Measurements from ENCODE around the gene PSMA6.

Gene PSMA6

DNA sequence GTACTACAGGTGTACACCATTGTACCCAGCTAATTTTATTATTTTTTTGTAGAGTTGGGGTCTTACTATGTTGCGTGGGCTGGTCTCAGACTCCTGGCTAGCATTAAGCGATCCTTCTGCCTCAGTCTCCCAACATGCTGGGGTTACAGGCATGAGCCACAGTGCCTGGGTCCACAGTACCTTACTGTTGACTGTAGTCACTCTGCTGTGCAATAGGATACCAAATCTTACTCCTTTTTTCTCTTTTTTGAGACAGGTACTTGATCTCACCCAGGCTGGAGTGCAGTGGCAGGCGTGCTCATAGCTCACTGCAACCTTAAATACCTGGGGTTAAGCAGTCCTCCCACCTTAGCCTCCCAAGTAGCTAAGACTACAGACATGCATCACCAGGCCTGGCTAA is 25.6 kb downstream of the PSMA6 start:
- FAIRE-seq (no peak), DNase-seq (ENCODE audit: insufficient read length, low spot score) (no peak)
- TF ChIP-seq TAF1 (IDR thresholded peaks at IDR 0.05; ENCODE audit: low read depth, low read length) = no peak
- no peak for TF ChIP-seq POU2F2 (IDR thresholded peaks at IDR 0.05; ENCODE audit: low read depth, low read length)
- TF ChIP-seq POLR2A (IDR thresholded peaks at IDR 0.05; ENCODE audit: low read depth, low read length) = no peak
- no peak for TF ChIP-seq PAX5 (IDR thresholded peaks at IDR 0.05; ENCODE audit: insufficient read depth, low read length, severe bottlenecking)
- TF ChIP-seq SPI1 (IDR thresholded peaks at IDR 0.05; ENCODE audit: low read depth, low read length) = no peak
- no peak for TF ChIP-seq POLR2AphosphoS5 (IDR thresholded peaks at IDR 0.05; ENCODE audit: low read depth, low read length)

GRCh38 chr14:35319509-35319908 is 27.3 kb downstream of the PSMA6 start:
- DNase-seq (ENCODE audit: insufficient read length, low spot score) (no peak), FAIRE-seq (no peak)
- no peak for TF ChIP-seq TAF1 (IDR thresholded peaks at IDR 0.05; ENCODE audit: low read depth, low read length)
- no peak for TF ChIP-seq PAX5 (IDR thresholded peaks at IDR 0.05; ENCODE audit: insufficient read depth, low read length, severe bottlenecking)
- TF ChIP-seq SPI1 (IDR thresholded peaks at IDR 0.05; ENCODE audit: low read depth, low read length) = no peak
- no peak for TF ChIP-seq POLR2A (IDR thresholded peaks at IDR 0.05; ENCODE audit: low read depth, low read length)
- no peak for TF ChIP-seq POLR2AphosphoS5 (IDR thresholded peaks at IDR 0.05; ENCODE audit: low read depth, low read length)
- TF ChIP-seq POU2F2 (IDR thresholded peaks at IDR 0.05; ENCODE audit: low read depth, low read length) = no peak

- DNase-seq (ENCODE audit: insufficient read length, low spot score) = no peak
- TF ChIP-seq POLR2AphosphoS5 (IDR thresholded peaks at IDR 0.05; ENCODE audit: low read depth, low read length) (no peak), POU2F2 (IDR thresholded peaks at IDR 0.05; ENCODE audit: low read depth, low read length) (no peak), TAF1 (IDR thresholded peaks at IDR 0.05; ENCODE audit: low read depth, low read length) (no peak), POLR2A (IDR thresholded peaks at IDR 0.05; ENCODE audit: low read depth, low read length) (no peak), SPI1 (IDR thresholded peaks at IDR 0.05; ENCODE audit: low read depth, low read length) (no peak), PAX5 (IDR thresholded peaks at IDR 0.05; ENCODE audit: insufficient read depth, low read length, severe bottlenecking) (no peak)
- no peak for FAIRE-seq
Measured at GRCh38 chr14:35320472-35320871, 28.3 kb downstream of the PSMA6 start.

DNA sequence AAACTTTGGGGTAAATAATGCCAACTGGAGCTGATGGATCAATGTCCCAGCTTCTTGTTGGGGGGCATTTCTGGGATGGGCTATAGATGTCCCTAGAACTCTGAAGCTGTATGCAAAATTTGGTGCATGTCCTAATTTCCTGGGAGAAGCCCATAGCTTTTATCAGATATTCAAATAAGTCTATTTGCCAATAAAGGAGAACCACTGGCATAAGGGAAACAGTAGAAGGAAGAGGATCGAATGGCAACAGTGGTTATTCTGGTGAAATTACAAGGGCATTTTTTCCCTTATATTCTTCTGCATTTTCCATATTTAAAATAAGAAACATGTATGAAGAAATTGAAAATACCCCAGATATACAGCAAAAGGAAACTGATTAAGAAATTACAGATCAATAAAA is 34.2 kb downstream of the PSMA6 start:
- FAIRE-seq (no peak), DNase-seq (ENCODE audit: insufficient read length, low spot score) (no peak)
- no peak for TF ChIP-seq PAX5 (IDR thresholded peaks at IDR 0.05; ENCODE audit: insufficient read depth, low read length, severe bottlenecking)
- TF ChIP-seq TAF1 (IDR thresholded peaks at IDR 0.05; ENCODE audit: low read depth, low read length) = no peak
- no peak for TF ChIP-seq POU2F2 (IDR thresholded peaks at IDR 0.05; ENCODE audit: low read depth, low read length)
- TF ChIP-seq POLR2A (IDR thresholded peaks at IDR 0.05; ENCODE audit: low read depth, low read length) = no peak
- no peak for TF ChIP-seq POLR2AphosphoS5 (IDR thresholded peaks at IDR 0.05; ENCODE audit: low read depth, low read length)
- no peak for TF ChIP-seq SPI1 (IDR thresholded peaks at IDR 0.05; ENCODE audit: low read depth, low read length)

- TF ChIP-seq POU2F2 (IDR thresholded peaks at IDR 0.05; ENCODE audit: low read depth, low read length) (no peak), POLR2AphosphoS5 (IDR thresholded peaks at IDR 0.05; ENCODE audit: low read depth, low read length) (no peak), SPI1 (IDR thresholded peaks at IDR 0.05; ENCODE audit: low read depth, low read length) (no peak), POLR2A (IDR thresholded peaks at IDR 0.05; ENCODE audit: low read depth, low read length) (no peak), TAF1 (IDR thresholded peaks at IDR 0.05; ENCODE audit: low read depth, low read length) (no peak), PAX5 (IDR thresholded peaks at IDR 0.05; ENCODE audit: insufficient read depth, low read length, severe bottlenecking) (no peak)
- FAIRE-seq = no peak
Measured at GRCh38 chr14:35331605-35332516, 39.7 kb downstream of the PSMA6 start.

DNA sequence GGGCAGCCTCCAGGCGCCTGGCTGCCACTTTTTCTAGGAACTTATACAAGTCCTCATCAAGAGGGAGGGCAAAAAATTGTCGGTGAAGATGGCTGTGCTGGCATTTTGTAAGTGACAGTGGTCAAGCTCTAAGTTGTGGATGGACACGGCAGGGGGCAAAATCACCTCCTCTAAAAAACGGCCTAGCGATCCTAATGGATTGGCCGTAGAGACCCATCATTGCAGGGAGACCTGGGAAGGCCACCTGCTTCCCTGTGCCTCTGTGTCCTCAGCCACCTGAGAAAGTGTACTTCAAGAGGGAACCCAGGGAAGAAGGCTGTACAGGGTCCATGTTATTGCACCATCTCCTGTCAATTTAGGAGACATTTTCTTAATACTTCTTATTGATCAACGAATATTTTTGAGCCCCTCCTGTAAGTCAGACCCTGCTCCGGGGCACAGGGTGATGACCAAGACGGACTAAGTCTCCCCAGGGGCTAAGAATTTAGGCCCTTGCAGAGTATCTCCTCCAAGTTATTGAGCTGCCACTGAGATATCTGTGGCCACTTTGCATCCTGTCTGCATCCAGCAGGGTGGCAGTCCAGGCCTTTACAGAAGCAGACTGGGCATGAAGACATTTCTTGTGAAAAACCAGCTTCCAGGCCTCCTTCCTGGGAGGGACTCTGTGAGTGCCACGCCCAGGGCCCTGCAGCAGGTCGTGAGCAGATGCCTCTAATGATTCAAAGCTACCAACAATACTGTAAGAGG is 40.5 kb downstream of the PSMA6 start:
- FAIRE-seq = no peak
- TF ChIP-seq POLR2AphosphoS5 (IDR thresholded peaks at IDR 0.05; ENCODE audit: low read depth, low read length) (no peak), POLR2A (IDR thresholded peaks at IDR 0.05; ENCODE audit: low read depth, low read length) (no peak), PAX5 (IDR thresholded peaks at IDR 0.05; ENCODE audit: insufficient read depth, low read length, severe bottlenecking) (no peak), SPI1 (IDR thresholded peaks at IDR 0.05; ENCODE audit: low read depth, low read length) (no peak)
- no peak for DNase-seq (ENCODE audit: insufficient read length, low spot score)

More at GRCh38 chr14:35331605-35332516, 39.7 kb downstream of the PSMA6 start:
- DNase-seq (ENCODE audit: insufficient read length, low spot score) = no peak

GRCh38 chr14:35333264-35333730 is 41.1 kb downstream of the PSMA6 start:
- no peak for DNase-seq (ENCODE audit: insufficient read length, low spot score)
- FAIRE-seq = no peak
- no peak for TF ChIP-seq TAF1 (IDR thresholded peaks at IDR 0.05; ENCODE audit: low read depth, low read length)
- no peak for TF ChIP-seq PAX5 (IDR thresholded peaks at IDR 0.05; ENCODE audit: insufficient read depth, low read length, severe bottlenecking)
- no peak for TF ChIP-seq SPI1 (IDR thresholded peaks at IDR 0.05; ENCODE audit: low read depth, low read length)
- no peak for TF ChIP-seq POLR2A (IDR thresholded peaks at IDR 0.05; ENCODE audit: low read depth, low read length)
- TF ChIP-seq POLR2AphosphoS5 (IDR thresholded peaks at IDR 0.05; ENCODE audit: low read depth, low read length) = no peak
- TF ChIP-seq POU2F2 (IDR thresholded peaks at IDR 0.05; ENCODE audit: low read depth, low read length) = no peak

DNA sequence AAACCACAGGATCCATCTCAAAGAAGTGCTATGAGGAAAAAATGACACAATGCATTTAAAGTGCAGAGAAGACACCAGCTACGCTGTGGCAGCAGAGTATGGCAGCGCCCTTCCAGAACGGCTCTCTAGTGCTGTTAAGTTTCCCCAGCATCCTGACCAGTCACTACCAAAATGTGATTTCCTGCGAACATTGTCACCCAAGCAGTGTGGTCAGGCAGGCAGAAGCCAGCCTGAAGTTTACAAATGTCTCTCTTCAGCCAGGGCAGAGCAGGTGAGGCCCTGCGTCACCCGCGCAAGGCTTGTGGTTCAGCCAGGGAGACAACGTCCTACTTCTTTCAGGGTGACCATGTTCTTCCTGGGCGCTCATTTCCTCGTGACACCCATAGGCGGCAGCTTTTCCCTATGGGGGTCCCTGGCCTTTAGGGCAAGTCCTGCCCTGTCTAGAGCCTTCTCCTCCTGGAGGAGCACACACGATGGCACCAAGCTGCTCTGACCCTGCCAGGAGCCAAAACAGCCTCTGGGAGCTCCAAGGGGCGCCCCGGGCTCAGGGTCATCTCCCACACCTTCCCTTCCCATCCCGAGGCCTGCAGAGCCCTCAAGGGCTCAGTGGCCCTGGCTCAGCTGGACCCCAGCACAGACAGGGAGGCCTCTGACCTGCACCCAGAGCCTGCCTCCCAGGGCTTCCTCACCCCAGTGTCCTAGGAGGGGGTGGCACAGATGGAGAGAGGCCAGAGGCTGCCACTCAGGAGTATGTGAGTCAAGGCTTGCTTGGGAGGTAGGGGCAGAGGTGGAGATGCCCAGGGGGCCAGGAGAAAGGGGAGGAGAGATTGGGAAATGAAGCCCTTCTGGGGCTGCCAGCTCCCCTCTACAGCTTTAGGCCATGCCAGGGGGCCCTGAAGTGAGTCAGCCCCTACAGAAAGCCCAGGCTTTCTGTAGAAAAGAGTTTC is 41.9 kb downstream of the PSMA6 start:
- TF ChIP-seq SPI1 (IDR thresholded peaks at IDR 0.05; ENCODE audit: low read depth, low read length) = no peak
- no peak for FAIRE-seq

More for the DNA sequence above, 41.9 kb downstream of the PSMA6 start:
- no peak for DNase-seq (ENCODE audit: insufficient read length, low spot score)
